Endothelial cell of umbilical vein (primary cell): Measurements from ENCODE around the gene MAP7D3.

Experiments
- CTCF ChIP-seq, 2 donors: IDR thresholded peaks; 1 replicate in 1 of 2; 2 replicates in 1 of 2; pipeline ENCODE4 v1.5.1; 2011; ENCODE audit warnings: low read length in 2 of 2, mild to moderate bottlenecking in 2 of 2, moderate library complexity in 2 of 2, control low read depth in 1 of 2, inconsistent platforms in 1 of 2, low read depth in 1 of 2; ENCODE audit not compliant: insufficient read depth in 1 of 2; ENCODE audit errors: extremely low read depth in 1 of 2
- EZH2 ChIP-seq: IDR thresholded peaks from 2 replicates; pipeline ENCODE4 v1.6.1; 2012; ENCODE audit warnings: borderline replicate concordance, low read depth, mild to moderate bottlenecking, moderate library complexity, low read length, inconsistent platforms; ENCODE audit not compliant: severe bottlenecking
- MYC ChIP-seq: IDR thresholded peaks from one replicate; pipeline ENCODE4 v1.6.1; 2011; ENCODE audit warnings: mild to moderate bottlenecking, low read depth, low read length
- POLR2A ChIP-seq: IDR thresholded peaks from 2 replicates; pipeline ENCODE4 v1.6.1; 2012; ENCODE audit warnings: low read depth, mild to moderate bottlenecking, control low read depth, low read length
- POLR2AphosphoS5 ChIP-seq: IDR thresholded peaks from 2 replicates; pipeline ENCODE4 v1.6.1; 2012; ENCODE audit warnings: low read depth, mild to moderate bottlenecking, control low read depth, low read length, moderate library complexity; ENCODE audit not compliant: insufficient read depth

- TF ChIP-seq POLR2AphosphoS5 (no peak), POLR2A (no peak), EZH2 (no peak), CTCF (IDR thresholded peaks at IDR 0.05; ENCODE audit: extremely low read depth in 1 of 2, insufficient read depth in 1 of 2, low read depth in 1 of 2, low read length in 2 of 2) (no peak), MYC (no peak)
These were observed 35.6 kb downstream of the MAP7D3 start for GRCh38 chrX:136215559-136215958.
